ENCODE measurements around the gene ARID3A. TPM values are rescaled to one million over a fixed set of nuclear protein-coding genes. Genes with fewer than 3 reads are reported as not detected.
"Not testable (repeated sequence)": the region's sequence is repeated elsewhere in the genome, so short reads cannot be mapped to it uniquely, and the experiment has no call there.

ARID3A gene
- total RNA-seq, 2 experiments from 2014 or later = 25.1 to 36.0 TPM

- intact Hi-C loops (cut with DNase I, micrococcal nuclease) = loop anchor here (1.0 to 5.0 kb wide), 21 partner anchors 19 to 470 kb away; partner anchors contain the start of genes ABCA7 (in 2 of the 2), GPX4 (in 2 of the 2), ARHGAP45 (in 1 of the 2) and ATP5F1D (in 1 of the 2)
- POLR2A ChIA-PET = interaction anchor here (0.6 to 1.9 kb wide), 16 partner anchors 10 to 248 kb away, joined by 3 to 8 read pairs (median 4); partner anchors contain the start of genes ABCA7, CIRBP and WDR18
- Mint-ChIP-seq H3K27ac (peak within 1 kb of the TSS; percentile 96), H3K27me3 (no peaks in the 10 kb centered on the region), H3K4me3 (peak within 1 kb of the TSS; percentile 94), H3K9me3 (ENCODE audit: low read depth) (no peaks in the 10 kb centered on the region), H3K36me3 (ENCODE audit: low read depth) (peaks cover 7% of the 10 kb centered on the region), H3K4me1 (peaks cover 35% of the 10 kb centered on the region)
- DNase-seq (peak; percentile 99), ATAC-seq (peak; percentile 90)
- CTCF ChIA-PET = interaction anchor here (0.7 to 1.9 kb wide), 5 partner anchors 10 to 55 kb away, joined by 3 to 5 read pairs (median 3); no protein-coding TSS in a partner anchor
Observed at GRCh38 chr19:1020868-1021425, 95.1 kb downstream of the ARID3A start, which contains the start of gene TMEM259. Gene TMEM259 (minus strand): TSS chr19:1021123. CDS start chr19:1020996, 127 bp downstream.

- H3K9me3 Mint-ChIP-seq (ENCODE audit: low read depth); H3K36me3 Mint-ChIP-seq (ENCODE audit: low read depth); DNase-seq; CTCF ChIA-PET; H3K27ac Mint-ChIP-seq; H3K4me3 Mint-ChIP-seq; ATAC-seq; H3K27me3 Mint-ChIP-seq: not testable (repeated sequence)
- POLR2A ChIA-PET = interaction anchor here (1.2 kb wide), 1 partner anchor 63 kb away, joined by 3 read pairs; no protein-coding TSS in a partner anchor
- intact Hi-C loops (cut with DNase I, micrococcal nuclease) = loop anchor here (5.0 kb wide), 1 partner anchor 168 kb away; no protein-coding TSS in a partner anchor
- peaks cover 16% of the 10 kb centered on the region for H3K4me1 Mint-ChIP-seq
Observed at GRCh38 chr19:1023883-1024188, 98.0 kb downstream of the ARID3A start.

GRCh38 chr19:1025080-1025479, 99.2 kb downstream of the ARID3A start:
- H3K36me3 Mint-ChIP-seq (ENCODE audit: low read depth); H3K27me3 Mint-ChIP-seq; POLR2A ChIA-PET; ATAC-seq; H3K27ac Mint-ChIP-seq; H3K9me3 Mint-ChIP-seq (ENCODE audit: low read depth): not testable (repeated sequence)
- peaks cover 22% of the 10 kb centered on the region for H3K4me1 Mint-ChIP-seq
- peak overlapping the region; percentile 28 for H3K4me3 Mint-ChIP-seq
- intact Hi-C loops (cut with DNase I, micrococcal nuclease) = loop anchor here in 1 of 2 experiments (5.0 kb wide), 2 partner anchors 42 to 382 kb away; partner anchors contain the start of genes ARHGAP45 and DAZAP1
- DNase-seq = peak; percentile 49
- CTCF ChIA-PET = interaction anchor here (0.6 to 1.4 kb wide), 4 partner anchors 12 to 189 kb away, joined by 3 to 7 read pairs (median 4); partner anchors contain the start of gene ABCA7

Other genes with a start within 250 kb of the ARID3A start
- 10 to 100 TPM in 1 of 2 experiments, 1 to 10 TPM in 1; 8.5 to 10.1 TPM for gene FSTL3, start 249.6 kb upstream of the ARID3A start, total RNA-seq
- gene PRSS57, start 230.6 kb upstream of the ARID3A start, total RNA-seq = not detected
- gene PALM, start 217.1 kb upstream of the ARID3A start, total RNA-seq = under 1 TPM in 1 of 2 experiments, not detected in 1; 0.18 TPM
- gene MISP, start 174.9 kb upstream of the ARID3A start, total RNA-seq = under 1 TPM in 1 of 2 experiments, not detected in 1; 0.07 TPM
- 100 to 1,000 TPM; 584 to 738 TPM for gene PTBP1, start 128.6 kb upstream of the ARID3A start, total RNA-seq
- not detected for gene PLPPR3, start 104.1 kb upstream of the ARID3A start, total RNA-seq
- gene AZU1, start 98.2 kb upstream of the ARID3A start, total RNA-seq = not detected
- gene PRTN3, start 85.0 kb upstream of the ARID3A start, total RNA-seq = not detected
- gene ELANE, start 73.7 kb upstream of the ARID3A start, total RNA-seq = not detected
- gene CFD, start 66.4 kb upstream of the ARID3A start, total RNA-seq = 1 to 10 TPM in 1 of 2 experiments, under 1 TPM in 1; 0.79 to 1.5 TPM
- gene MED16, start 32.8 kb upstream of the ARID3A start, total RNA-seq = 10 to 100 TPM; 52.6 to 70.3 TPM
- not detected for gene RNU6-9, start 32.6 kb upstream of the ARID3A start, total RNA-seq
- 10 to 100 TPM; 73.7 to 83.3 TPM for gene R3HDM4, start 12.8 kb upstream of the ARID3A start, total RNA-seq
- 10 to 100 TPM; 14.3 to 18.4 TPM for gene KISS1R, start 8.7 kb upstream of the ARID3A start, total RNA-seq
- 10 to 100 TPM; 71.6 to 87.8 TPM for gene WDR18, start 58.3 kb downstream of the ARID3A start, total RNA-seq
- under 1 TPM in 1 of 2 experiments, not detected in 1; 0.09 TPM for gene GRIN3B, start 74.4 kb downstream of the ARID3A start, total RNA-seq
- 100 to 1,000 TPM; 106 to 128 TPM for gene TMEM259, start 95.1 kb downstream of the ARID3A start, total RNA-seq
- not detected for gene RNU6-2, start 95.5 kb downstream of the ARID3A start, total RNA-seq
- 100 to 1,000 TPM; 108 to 130 TPM for gene CNN2, start 100.6 kb downstream of the ARID3A start, total RNA-seq
- 10 to 100 TPM; 14.4 to 16.9 TPM for gene ABCA7, start 114.1 kb downstream of the ARID3A start, total RNA-seq
- gene ARHGAP45, start 141.1 kb downstream of the ARID3A start, total RNA-seq = 100 to 1,000 TPM; 107 to 137 TPM
- 100 to 1,000 TPM; 171 to 229 TPM for gene POLR2E, start 169.3 kb downstream of the ARID3A start, total RNA-seq
- gene GPX4, start 178.0 kb downstream of the ARID3A start, total RNA-seq = 100 to 1,000 TPM; 192 to 218 TPM
- gene SBNO2, start 248.2 kb downstream of the ARID3A start, total RNA-seq = 100 to 1,000 TPM; 108 to 113 TPM

Data from activated CD4-positive, alpha-beta T cell treated with anti-CD3 and anti-CD28 coated beads for 36 hours (primary cell).